H1 (cell line): ENCODE results near the gene AMBP. TPM values are rescaled to one million over a fixed set of nuclear protein-coding genes. Genes with fewer than 3 reads are reported as not detected.

Experiments
- BACH1 ChIP-seq: IDR thresholded peaks from 2 replicates; pipeline ENCODE4 v1.6.1; 2012; ENCODE audit warnings: low read length, improper control_type of control experiment
- CHD7 ChIP-seq: fragments of 300-600 bp; sonication (generic); IDR thresholded peaks from 2 replicates; pipeline ENCODE4 v1.7.1; 2012; ENCODE audit warnings: low read length, moderate library complexity, mild to moderate bottlenecking, inconsistent platforms; ENCODE audit not compliant: insufficient replicate concordance
- CTCF ChIP-seq, 3 experiments: IDR thresholded peaks; 1 replicate in 2 of 3; 2 replicates in 1 of 3; pipeline versions ENCODE4 v1.5.1 to v1.6.1; 2011; ENCODE audit warnings: low read length in 3 of 3, mild to moderate bottlenecking in 3 of 3, inconsistent platforms in 2 of 3, low read depth in 1 of 3, moderate library complexity in 1 of 3; ENCODE audit not compliant: insufficient read depth in 1 of 3; ENCODE audit errors: control extremely low read depth in 1 of 3
- EGR1 ChIP-seq: IDR thresholded peaks from 2 replicates; pipeline ENCODE4 v1.6.1; 2011; ENCODE audit warnings: low read depth, low read length, borderline replicate concordance
- RAD21 ChIP-seq, 2 experiments: IDR thresholded peaks in 1 of 2; conservative IDR thresholded peaks in 1 of 2; 2 replicates each; pipeline ENCODE4 v1.6.1; 2011; ENCODE audit warnings: low read depth in 2 of 2, low read length in 2 of 2, improper control_type of control experiment in 1 of 2, inconsistent platforms in 1 of 2, mild to moderate bottlenecking in 1 of 2, moderate library complexity in 1 of 2
- polyA plus RNA-seq, 7 experiments: library from polyadenylated mRNA; depleted of rRNA in 3 of 7; stranded (reverse) in 5 of 7; unstranded in 2 of 7; fragments of >200 nt in 5 of 7; fragments of 200-250 nt in 2 of 7; gene quantifications; 1 replicate in 5 of 7; 2 replicates in 1 of 7; 4 replicates in 1 of 7; pipeline versions ENCODE4 v1.2.1 to v1.2.3, GENCODE V29; 2011 to 2013; ENCODE audit warnings: missing spikeins in 2 of 7, mixed read lengths in 2 of 7
- total RNA-seq: library from RNA; stranded (reverse); fragmentation: NEBNext Ultra II Directional; extraction: Animal tissue kit (Norgen Biotek cat#: 25700); gene quantifications from 2 replicates; pipeline ENCODE4 v1.2.1, GENCODE V29; 2021

AMBP gene
- total and polyA plus RNA-seq, 2 of the 8 experiments (the other 6 are each of a cell fraction or from before 2014, with no cell fraction given): 3.0 to 4.0 TPM

- TF ChIP-seq CHD7 (no peak), BACH1 (no peak), CTCF (IDR thresholded peaks at IDR 0.05; ENCODE audit: control extremely low read depth in 1 of 3, insufficient read depth in 1 of 3, low read depth in 1 of 3, low read length in 3 of 3) (peak in 2 of 3 experiments; percentile 22 to 52; a peak in 3 of 4 replicates), EGR1 (no peak), RAD21 (IDR thresholded peaks at IDR 0.05 in 1 of 2, conservative IDR thresholded peaks at IDR 0.05 in 1 of 2; ENCODE audit: low read depth in 2 of 2, low read length in 2 of 2) (peak; percentile 5 to 15; a peak in 1 of 4 replicates)
Measured at GRCh38 chr9:114085387-114085789, 7.3 kb upstream of the AMBP start (continued).
